Glutamatergic neuron (in vitro differentiated cells): ENCODE measurements around the gene CTNNA2. TPM values are rescaled to one million over a fixed set of nuclear protein-coding genes. Genes with fewer than 3 reads are reported as not detected.
A peak's percentile ranks its signal among the peaks of the same experiment; 100 is the strongest.

ENCODE experiments used
- DNase-seq: peaks from one replicate; pipeline ENCODE4 v3.0.0; 2022
- H3K27ac Mint-ChIP-seq: one replicate; pipeline ENCODE4 v1.8.0; 2020; ENCODE audit warnings: mild to moderate bottlenecking, mixed read lengths, inconsistent platforms; ENCODE audit not compliant: unreplicated experiment
- H3K27me3 Mint-ChIP-seq: one replicate; pipeline ENCODE4 v1.8.0; 2020; ENCODE audit warnings: mild to moderate bottlenecking, moderate library complexity, mixed read lengths, inconsistent platforms; ENCODE audit not compliant: unreplicated experiment
- H3K36me3 Mint-ChIP-seq: one replicate; pipeline ENCODE4 v1.8.0; 2020; ENCODE audit warnings: mild to moderate bottlenecking, mixed read lengths, inconsistent platforms; ENCODE audit not compliant: unreplicated experiment
- H3K4me1 Mint-ChIP-seq: one replicate; pipeline ENCODE4 v1.8.0; 2020; ENCODE audit warnings: mild to moderate bottlenecking, low read depth, mixed read lengths, inconsistent platforms; ENCODE audit not compliant: unreplicated experiment
- H3K4me3 Mint-ChIP-seq: one replicate; pipeline ENCODE4 v1.8.0; 2020; ENCODE audit warnings: mild to moderate bottlenecking, mixed read lengths, inconsistent platforms; ENCODE audit not compliant: unreplicated experiment
- H3K9me3 Mint-ChIP-seq: one replicate; pipeline ENCODE4 v1.8.0; 2020; ENCODE audit warnings: mild to moderate bottlenecking, moderate library complexity, mixed read lengths, inconsistent platforms; ENCODE audit not compliant: unreplicated experiment
- CTCF ChIP-seq: fragments of 200-600 bp; sonication (generic); IDR thresholded peaks from one replicate; pipeline ENCODE4 v1.5.0; 2021; ENCODE audit not compliant: partially characterized antibody, unreplicated experiment
- total RNA-seq: library from RNA; stranded (reverse); fragmentation: NEBNext Ultra II Directional; extraction: Animal tissue kit (Norgen Biotek cat#: 25700); gene quantifications from one replicate; pipeline ENCODE4 v1.2.1, GENCODE V29; 2021; ENCODE audit not compliant: unreplicated experiment

The CTNNA2 gene
- total RNA-seq, 1 donor from 2014 or later = 76.2 TPM

- Mint-ChIP-seq H3K9me3 (peaks cover 4% of the 10 kb centered on the region), H3K27me3 (no peaks in the 10 kb centered on the region), H3K27ac (no peak overlapping the region), H3K4me3 (no peak overlapping the region), H3K36me3 (peaks cover 4% of the 10 kb centered on the region), H3K4me1 (no peaks in the 10 kb centered on the region)
- TF ChIP-seq CTCF = no peak
- no peak for DNase-seq
These were observed 467.3 kb downstream of the CTNNA2 start for GRCh38 chr2:79980116-79980515.

GRCh38 chr2:79980816-79981215 is 468.0 kb downstream of the CTNNA2 start:
- no peak for TF ChIP-seq CTCF
- Mint-ChIP-seq H3K4me1 (no peaks in the 10 kb centered on the region), H3K9me3 (peaks cover 2% of the 10 kb centered on the region), H3K27me3 (no peaks in the 10 kb centered on the region), H3K27ac (no peak overlapping the region), H3K4me3 (no peak overlapping the region), H3K36me3 (no peaks in the 10 kb centered on the region)
- DNase-seq = no peak

- no peak for DNase-seq
- peaks cover 2% of the 10 kb centered on the region for H3K9me3 Mint-ChIP-seq
- H3K4me1 Mint-ChIP-seq = no peaks in the 10 kb centered on the region
- H3K27me3 Mint-ChIP-seq = no peaks in the 10 kb centered on the region
- H3K27ac Mint-ChIP-seq = no peak overlapping the region
- no peaks in the 10 kb centered on the region for H3K36me3 Mint-ChIP-seq
- TF ChIP-seq CTCF = no peak
- no peak overlapping the region for H3K4me3 Mint-ChIP-seq
These were observed 468.5 kb downstream of the CTNNA2 start for GRCh38 chr2:79981316-79981715.

- Mint-ChIP-seq H3K36me3 (no peaks in the 10 kb centered on the region), H3K4me3 (no peak overlapping the region), H3K4me1 (no peaks in the 10 kb centered on the region), H3K27me3 (no peaks in the 10 kb centered on the region), H3K9me3 (peaks cover 2% of the 10 kb centered on the region), H3K27ac (no peak overlapping the region)
- peak; percentile 69 for TF ChIP-seq CTCF
- DNase-seq = peak; percentile 59
These were observed 469.6 kb downstream of the CTNNA2 start for GRCh38 chr2:79982445-79982844.

GRCh38 chr2:79984476-79984875 is 471.6 kb downstream of the CTNNA2 start:
- H3K4me3 Mint-ChIP-seq = no peak overlapping the region
- no peaks in the 10 kb centered on the region for H3K27me3 Mint-ChIP-seq
- peaks cover 2% of the 10 kb centered on the region for H3K9me3 Mint-ChIP-seq
- no peak overlapping the region for H3K27ac Mint-ChIP-seq
- no peak for TF ChIP-seq CTCF
- no peaks in the 10 kb centered on the region for H3K4me1 Mint-ChIP-seq
- H3K36me3 Mint-ChIP-seq = no peaks in the 10 kb centered on the region
- DNase-seq = no peak
